Thyroid gland (tissue), 4 donors: Measurements from ENCODE around the gene TMEM212.

Source experiments
- CTCF ChIP-seq, 6 experiments: fragments of 200-600 bp in 3 of 6; fragments of 450-650 bp in 3 of 6; sonication (generic) in 3 of 6; IDR thresholded peaks; one replicate each; pipeline ENCODE4 v1.5.1; 2016 to 2019; ENCODE audit warnings: antibody characterized with exemption in 6 of 6, mild to moderate bottlenecking in 2 of 6, inconsistent platforms in 1 of 6, moderate library complexity in 1 of 6
- POLR2A ChIP-seq, 2 donors: fragments of 450-650 bp; IDR thresholded peaks; one replicate each; pipeline ENCODE4 v1.6.1; 2017; ENCODE audit warnings: antibody characterized with exemption in 2 of 2, mild to moderate bottlenecking in 2 of 2, moderate library complexity in 1 of 2

- no peak for TF ChIP-seq CTCF (IDR thresholded peaks at IDR 0.05)
- TF ChIP-seq POLR2A (IDR thresholded peaks at IDR 0.05): no peak
Measured at GRCh38 chr3:171802590-171802956, 40.6 kb upstream of the TMEM212 start.
